Duodenal mucosa (tissue), 2 donors: ENCODE data around the gene EIF2A.

Experiments
- H3K27ac ChIP-seq: one replicate; pipeline ENCODE4 v1.7.0; 2013; ENCODE audit warnings: low read depth, low read length
- H3K27me3 ChIP-seq, 2 donors: one replicate each; pipeline ENCODE4 v1.7.0; 2013; ENCODE audit warnings: low read length in 2 of 2, control low read depth in 1 of 2; ENCODE audit not compliant: insufficient read depth in 2 of 2, control insufficient read depth in 1 of 2
- H3K36me3 ChIP-seq, 2 donors: one replicate each; pipeline ENCODE4 v1.7.0; 2013; ENCODE audit warnings: low read length in 2 of 2, control low read depth in 1 of 2; ENCODE audit not compliant: insufficient read depth in 2 of 2, control insufficient read depth in 1 of 2
- H3K4me1 ChIP-seq, 2 donors: one replicate each; pipeline ENCODE4 v1.7.0; 2013; ENCODE audit warnings: low read length in 2 of 2, control low read depth in 1 of 2; ENCODE audit not compliant: insufficient read depth in 2 of 2, control insufficient read depth in 1 of 2
- H3K4me3 ChIP-seq, 2 donors: one replicate each; pipeline ENCODE4 v1.7.0; 2013; ENCODE audit warnings: low read length in 2 of 2, low read depth in 1 of 2
- H3K9ac ChIP-seq, 2 donors: one replicate each; pipeline ENCODE4 v1.7.0; 2013; ENCODE audit warnings: low read length in 2 of 2, low read depth in 1 of 2
- H3K9me3 ChIP-seq, 2 donors: one replicate each; pipeline ENCODE4 v1.7.0; 2013; ENCODE audit warnings: low read length in 2 of 2, control low read depth in 1 of 2; ENCODE audit not compliant: control insufficient read depth in 1 of 2

Gene EIF2A

DNA sequence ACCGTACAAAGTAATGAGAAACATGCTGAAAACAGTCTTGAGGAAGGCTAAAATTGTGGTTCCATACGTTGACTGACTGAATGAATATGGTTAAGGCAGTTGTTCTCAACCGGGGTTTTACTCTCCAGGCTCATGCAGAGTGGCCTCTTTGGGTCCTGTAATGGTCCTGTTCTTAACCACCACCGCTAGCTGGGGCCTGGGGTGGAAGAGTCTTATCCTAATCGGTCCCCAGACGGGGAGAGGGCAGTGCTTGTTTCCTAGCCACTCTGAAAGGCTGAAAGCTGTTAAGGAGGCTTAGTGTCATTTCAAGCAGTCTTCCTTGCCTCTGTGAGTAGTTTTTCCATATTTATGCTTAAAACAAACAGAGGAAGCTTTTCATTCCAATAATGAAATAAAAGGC, 88.5 kb downstream of the EIF2A start:
- no peak overlapping the region for H3K27ac ChIP-seq
- H3K4me1 ChIP-seq: no peaks in the 10 kb centered on the region
- peaks cover 0 to 16% of the 10 kb centered on the region in 2 donors for H3K36me3 ChIP-seq
- no peaks in the 10 kb centered on the region for H3K9me3 ChIP-seq
- no peak overlapping the region for H3K4me3 ChIP-seq
- no peak overlapping the region for H3K9ac ChIP-seq
- no peaks in the 10 kb centered on the region for H3K27me3 ChIP-seq

DNA sequence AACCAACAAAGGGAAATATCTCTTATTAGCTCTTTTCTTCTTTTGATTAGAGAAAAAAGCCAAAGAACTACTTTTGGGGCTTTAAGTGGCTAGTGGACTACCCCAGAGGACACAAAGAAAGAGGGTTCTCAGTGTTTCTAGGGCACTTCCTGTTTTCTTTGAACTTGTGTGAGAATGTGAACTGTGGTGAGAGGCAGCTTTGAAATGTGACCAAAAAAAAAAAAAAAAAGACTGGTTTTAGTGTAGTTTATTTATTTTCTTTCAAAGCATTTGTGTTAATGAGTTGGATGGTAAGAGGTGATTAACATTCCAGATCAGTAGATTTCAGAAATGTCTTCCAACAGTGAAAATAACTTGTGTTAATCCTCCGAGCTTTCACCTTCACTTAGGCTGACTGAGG, 88.9 kb downstream of the EIF2A start:
- Histone ChIP-seq H3K9ac (no peak overlapping the region), H3K36me3 (peaks cover 0 to 13% of the 10 kb centered on the region in 2 donors), H3K27me3 (no peaks in the 10 kb centered on the region), H3K4me1 (no peaks in the 10 kb centered on the region), H3K4me3 (no peak overlapping the region), H3K9me3 (no peaks in the 10 kb centered on the region), H3K27ac (no peak overlapping the region)
